Liver (tissue), 9 donors: ENCODE measurements around the gene EPHA6. TPM values are rescaled to one million over a fixed set of nuclear protein-coding genes. Genes with fewer than 3 reads are reported as not detected.

ENCODE experiments used
- DNase-seq: peaks from one replicate; pipeline ENCODE4 v3.0.0-alpha.2; 2017; ENCODE audit warnings: low spot score
- H3K27ac ChIP-seq, 2 donors: one replicate each; pipeline ENCODE4 v1.7.0; 2013; ENCODE audit warnings: inconsistent platforms in 2 of 2, low read length in 2 of 2, control low read depth in 1 of 2, low read depth in 1 of 2, mild to moderate bottlenecking in 1 of 2
- H3K27me3 ChIP-seq, 4 donors: one replicate each; pipeline versions ENCODE4 v1.6.1 to v1.7.0; 2013; ENCODE audit warnings: low read length in 3 of 4, inconsistent platforms in 1 of 4, mild to moderate bottlenecking in 1 of 4, moderate library complexity in 1 of 4; ENCODE audit not compliant: control insufficient read depth in 4 of 4, insufficient read depth in 4 of 4
- H3K36me3 ChIP-seq, 4 donors: one replicate each; pipeline versions ENCODE4 v1.6.1 to v1.7.0; 2013; ENCODE audit warnings: low read length in 3 of 4, mild to moderate bottlenecking in 3 of 4, low read depth in 1 of 4, moderate library complexity in 1 of 4; ENCODE audit not compliant: control insufficient read depth in 4 of 4, insufficient read depth in 3 of 4
- H3K4me1 ChIP-seq, 4 donors: one replicate each; pipeline versions ENCODE4 v1.6.1 to v1.7.0; 2013; ENCODE audit warnings: low read length in 3 of 4, mild to moderate bottlenecking in 3 of 4, moderate library complexity in 1 of 4; ENCODE audit not compliant: control insufficient read depth in 4 of 4, insufficient read depth in 4 of 4
- H3K4me3 ChIP-seq, 3 donors: one replicate each; pipeline versions ENCODE4 v1.6.1 to v1.7.0; 2013; ENCODE audit warnings: low read length in 3 of 3, control low read depth in 1 of 3, low read depth in 1 of 3, mild to moderate bottlenecking in 1 of 3
- H3K9ac ChIP-seq, 2 donors: one replicate each; pipeline ENCODE4 v1.7.0; 2013; ENCODE audit warnings: low read length in 2 of 2, mild to moderate bottlenecking in 2 of 2, moderate library complexity in 2 of 2, control low read depth in 1 of 2, low read depth in 1 of 2
- H3K9me3 ChIP-seq, 4 donors: one replicate each; pipeline versions ENCODE4 v1.6.1 to v1.7.0; 2013; ENCODE audit warnings: low read length in 3 of 4; ENCODE audit not compliant: control insufficient read depth in 4 of 4
- CTCF ChIP-seq: fragments of 150-350 bp; IDR thresholded peaks from 2 replicates; pipeline ENCODE4 v1.5.1; 2017; ENCODE audit warnings: improper control_type of control experiment, low read depth, low read length; ENCODE audit not compliant: missing input control
- FOXA1 ChIP-seq: IDR thresholded peaks from 2 replicates; pipeline ENCODE4 v1.6.1; 2016; ENCODE audit warnings: antibody characterized with exemption
- FOXA2 ChIP-seq: IDR thresholded peaks from 2 replicates; pipeline ENCODE4 v1.6.1; 2016; ENCODE audit warnings: antibody characterized with exemption
- HNF4A ChIP-seq, 2 donors: conservative IDR thresholded peaks; 2 replicates each; pipeline ENCODE4 v1.6.1; 2016; ENCODE audit warnings: antibody characterized with exemption in 2 of 2, mild to moderate bottlenecking in 2 of 2
- HNF4G ChIP-seq: IDR thresholded peaks from 2 replicates; pipeline ENCODE4 v1.6.1; 2016; ENCODE audit warnings: antibody characterized with exemption
- JUND ChIP-seq, 2 donors: IDR thresholded peaks; 2 replicates each; pipeline ENCODE4 v1.6.1; 2016; ENCODE audit warnings: antibody characterized with exemption in 2 of 2
- MAX ChIP-seq: IDR thresholded peaks from 2 replicates; pipeline ENCODE4 v1.6.1; 2016; ENCODE audit warnings: antibody characterized with exemption
- NR2F2 ChIP-seq: IDR thresholded peaks from 2 replicates; pipeline ENCODE4 v1.6.1; 2016; ENCODE audit warnings: antibody characterized with exemption
- RAD21 ChIP-seq, 2 donors: IDR thresholded peaks; 2 replicates each; pipeline ENCODE4 v1.6.1; 2016; ENCODE audit warnings: antibody characterized with exemption in 2 of 2, mild to moderate bottlenecking in 2 of 2
- RXRA ChIP-seq, 2 donors: IDR thresholded peaks; 2 replicates each; pipeline ENCODE4 v1.6.1; 2017 to 2018; ENCODE audit warnings: antibody characterized with exemption in 2 of 2, mild to moderate bottlenecking in 1 of 2
- TAF1 ChIP-seq: conservative IDR thresholded peaks from 2 replicates; pipeline ENCODE4 v1.6.1; 2016; ENCODE audit warnings: antibody characterized with exemption, mild to moderate bottlenecking
- YY1 ChIP-seq: IDR thresholded peaks from 2 replicates; pipeline ENCODE4 v1.6.1; 2016; ENCODE audit warnings: antibody characterized with exemption, mild to moderate bottlenecking
- WGBS: extraction: QIAGEN DNeasy Blood & Tissue Kit; methylation state at CpG from one replicate; pipeline ENCODE4 v1.1.7; 2013; 5-methylcytosine and 5-hydroxymethylcytosine counted together
- polyA plus RNA-seq, 2 donors: library from polyadenylated mRNA; stranded (reverse) in 1 of 2; unstranded in 1 of 2; fragments of 200-250 nt in 1 of 2; fragments of >200 nt in 1 of 2; fragmentation: Nextera tagmentation in 1 of 2; extraction: Ambion mirVana in 1 of 2; gene quantifications; one replicate each; pipeline versions ENCODE4 v1.2.1 to v1.2.3, GENCODE V29; 2013 to 2015
- total RNA-seq, 2 donors: library from RNA; depleted of rRNA; stranded (reverse); fragments of >200 nt; gene quantifications; one replicate each; pipeline ENCODE4 v1.2.3, GENCODE V29; 2014
- TF ChIP-seq, protein P1 (sequence below): IDR thresholded peaks from 2 replicates; pipeline ENCODE4 v1.6.1; 2016; ENCODE audit warnings: antibody characterized with exemption
- TF ChIP-seq, protein P2 (sequence below): IDR thresholded peaks from 2 replicates; pipeline ENCODE4 v1.6.1; 2016; ENCODE audit warnings: antibody characterized with exemption, mild to moderate bottlenecking
- donor health status: healthy.
- donor health status: healthy.
- donor health status: healthy.
- donor health status: healthy.
- donor health status: healthy.

EPHA6 gene
- total and polyA plus RNA-seq, 4 donors, result 0.05 to 0.17 (median 0.05) TPM; not detected in 1

DNA sequence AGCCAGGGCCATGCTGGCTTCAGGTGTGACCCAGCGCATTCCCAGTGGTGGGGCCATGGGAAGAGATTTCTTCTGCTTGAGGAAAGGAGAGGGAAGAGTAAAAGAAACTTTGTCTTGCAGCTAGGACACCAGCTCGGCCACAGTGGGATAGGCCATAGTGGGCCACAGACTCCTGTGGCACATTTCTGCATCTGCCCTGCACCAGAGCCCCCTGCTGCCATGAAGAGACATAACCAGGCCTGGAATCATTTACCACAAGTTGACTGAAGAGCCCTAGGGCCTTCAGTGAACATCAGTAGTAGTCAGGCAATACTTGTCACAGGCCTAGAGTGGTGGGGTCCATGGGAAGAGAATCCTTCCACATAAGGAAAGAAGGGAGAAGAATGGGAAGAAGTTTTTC lies 538.8 kb downstream of the EPHA6 start:
- H3K9me3 ChIP-seq, result peaks cover 0 to 2% (median 0%) of the 10 kb centered on the region in 4 donors
- no peaks in the 10 kb centered on the region for H3K36me3 ChIP-seq
- H3K4me3 ChIP-seq, result no peak overlapping the region
- H3K9ac ChIP-seq, result no peak overlapping the region
- no peak for DNase-seq
- no peaks in the 10 kb centered on the region for H3K4me1 ChIP-seq
- TF ChIP-seq YY1 (no peak), RXRA (IDR thresholded peaks at IDR 0.05) (no peak), NR2F2 (no peak), JUND (IDR thresholded peaks at IDR 0.05) (no peak), MAX (no peak), RAD21 (IDR thresholded peaks at IDR 0.05) (no peak), FOXA1 (no peak)
- TF ChIP-seq, protein P1, sequence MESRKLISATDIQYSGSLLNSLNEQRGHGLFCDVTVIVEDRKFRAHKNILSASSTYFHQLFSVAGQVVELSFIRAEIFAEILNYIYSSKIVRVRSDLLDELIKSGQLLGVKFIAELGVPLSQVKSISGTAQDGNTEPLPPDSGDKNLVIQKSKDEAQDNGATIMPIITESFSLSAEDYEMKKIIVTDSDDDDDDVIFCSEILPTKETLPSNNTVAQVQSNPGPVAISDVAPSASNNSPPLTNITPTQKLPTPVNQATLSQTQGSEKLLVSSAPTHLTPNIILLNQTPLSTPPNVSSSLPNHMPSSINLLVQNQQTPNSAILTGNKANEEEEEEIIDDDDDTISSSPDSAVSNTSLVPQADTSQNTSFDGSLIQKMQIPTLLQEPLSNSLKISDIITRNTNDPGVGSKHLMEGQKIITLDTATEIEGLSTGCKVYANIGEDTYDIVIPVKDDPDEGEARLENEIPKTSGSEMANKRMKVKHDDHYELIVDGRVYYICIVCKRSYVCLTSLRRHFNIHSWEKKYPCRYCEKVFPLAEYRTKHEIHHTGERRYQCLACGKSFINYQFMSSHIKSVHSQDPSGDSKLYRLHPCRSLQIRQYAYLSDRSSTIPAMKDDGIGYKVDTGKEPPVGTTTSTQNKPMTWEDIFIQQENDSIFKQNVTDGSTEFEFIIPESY, result no peak
- no peaks in the 10 kb centered on the region for H3K27me3 ChIP-seq
- 75% methylated on average over 2 of the region's 2 CpGs for WGBS
- H3K27ac ChIP-seq, result no peak overlapping the region

- no peaks in the 10 kb centered on the region for H3K9me3 ChIP-seq
- no peaks in the 10 kb centered on the region for H3K36me3 ChIP-seq
- H3K4me3 ChIP-seq, result no peak overlapping the region
- WGBS, result 42% methylated on average over 2 of the region's 2 CpGs
- no peak overlapping the region for H3K9ac ChIP-seq
- H3K27ac ChIP-seq, result no peak overlapping the region
- no peak for TF ChIP-seq HNF4A (conservative IDR thresholded peaks at IDR 0.05)
- TF ChIP-seq YY1, result no peak
- TF ChIP-seq CTCF, result no peak
- TF ChIP-seq TAF1, result no peak
- no peak for TF ChIP-seq HNF4G
- no peak for TF ChIP-seq MAX
- TF ChIP-seq FOXA2, result no peak
- TF ChIP-seq JUND (IDR thresholded peaks at IDR 0.05), result no peak
- TF ChIP-seq, protein P2, sequence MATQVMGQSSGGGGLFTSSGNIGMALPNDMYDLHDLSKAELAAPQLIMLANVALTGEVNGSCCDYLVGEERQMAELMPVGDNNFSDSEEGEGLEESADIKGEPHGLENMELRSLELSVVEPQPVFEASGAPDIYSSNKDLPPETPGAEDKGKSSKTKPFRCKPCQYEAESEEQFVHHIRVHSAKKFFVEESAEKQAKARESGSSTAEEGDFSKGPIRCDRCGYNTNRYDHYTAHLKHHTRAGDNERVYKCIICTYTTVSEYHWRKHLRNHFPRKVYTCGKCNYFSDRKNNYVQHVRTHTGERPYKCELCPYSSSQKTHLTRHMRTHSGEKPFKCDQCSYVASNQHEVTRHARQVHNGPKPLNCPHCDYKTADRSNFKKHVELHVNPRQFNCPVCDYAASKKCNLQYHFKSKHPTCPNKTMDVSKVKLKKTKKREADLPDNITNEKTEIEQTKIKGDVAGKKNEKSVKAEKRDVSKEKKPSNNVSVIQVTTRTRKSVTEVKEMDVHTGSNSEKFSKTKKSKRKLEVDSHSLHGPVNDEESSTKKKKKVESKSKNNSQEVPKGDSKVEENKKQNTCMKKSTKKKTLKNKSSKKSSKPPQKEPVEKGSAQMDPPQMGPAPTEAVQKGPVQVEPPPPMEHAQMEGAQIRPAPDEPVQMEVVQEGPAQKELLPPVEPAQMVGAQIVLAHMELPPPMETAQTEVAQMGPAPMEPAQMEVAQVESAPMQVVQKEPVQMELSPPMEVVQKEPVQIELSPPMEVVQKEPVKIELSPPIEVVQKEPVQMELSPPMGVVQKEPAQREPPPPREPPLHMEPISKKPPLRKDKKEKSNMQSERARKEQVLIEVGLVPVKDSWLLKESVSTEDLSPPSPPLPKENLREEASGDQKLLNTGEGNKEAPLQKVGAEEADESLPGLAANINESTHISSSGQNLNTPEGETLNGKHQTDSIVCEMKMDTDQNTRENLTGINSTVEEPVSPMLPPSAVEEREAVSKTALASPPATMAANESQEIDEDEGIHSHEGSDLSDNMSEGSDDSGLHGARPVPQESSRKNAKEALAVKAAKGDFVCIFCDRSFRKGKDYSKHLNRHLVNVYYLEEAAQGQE, result no peak
- DNase-seq, result no peak
- H3K27me3 ChIP-seq, result no peaks in the 10 kb centered on the region
- no peaks in the 10 kb centered on the region for H3K4me1 ChIP-seq
Observed at GRCh38 chr3:97359977-97360376, 545.6 kb downstream of the EPHA6 start.
